GM19239 (cell line): ENCODE measurements around the gene APBA1.
"Not testable (repeated sequence)": the region's sequence is repeated elsewhere in the genome, so short reads cannot be mapped to it uniquely, and the experiment has no call there.

Experiments
- DNase-seq: peaks from one replicate; pipeline ENCODE4 v3.0.0; 2011; ENCODE audit warnings: low spot score; ENCODE audit not compliant: insufficient read length
- FAIRE-seq: peaks from 2 replicates; lab custom pipeline; 2011; peaks lifted over from hg19 to GRCh38; lab: Jason Lieb, UNC

APBA1 gene

GRCh38 chr9:69428017-69428785 is 244.0 kb downstream of the APBA1 start:
- FAIRE-seq (no peak), DNase-seq (no peak)

- FAIRE-seq (no peak), DNase-seq (no peak)
Measured at GRCh38 chr9:69427286-69427685, 244.9 kb downstream of the APBA1 start.

- FAIRE-seq: no peak
- no peak for DNase-seq
Measured at GRCh38 chr9:69425136-69425801, 246.9 kb downstream of the APBA1 start.

GRCh38 chr9:69421908-69422801 is 250.0 kb downstream of the APBA1 start:
- DNase-seq: peak; percentile 71
- FAIRE-seq: peak; percentile 52

GRCh38 chr9:69420611-69421270 is 251.4 kb downstream of the APBA1 start:
- DNase-seq: no peak
- no peak for FAIRE-seq

- FAIRE-seq (no peak), DNase-seq (no peak)
Measured at GRCh38 chr9:69412741-69413150, 259.4 kb downstream of the APBA1 start.

GRCh38 chr9:69411931-69412740 is 260.0 kb downstream of the APBA1 start:
- FAIRE-seq: no peak
- no peak for DNase-seq

- DNase-seq: no peak
- FAIRE-seq: no peak
Measured at GRCh38 chr9:69411246-69411645, 260.9 kb downstream of the APBA1 start.

- DNase-seq, FAIRE-seq: not testable (repeated sequence)
Measured at GRCh38 chr9:69409936-69410335, 262.2 kb downstream of the APBA1 start.

GRCh38 chr9:69400470-69400869 is 271.7 kb downstream of the APBA1 start:
- FAIRE-seq: no peak

GRCh38 chr9:69397384-69398214 is 274.6 kb downstream of the APBA1 start:
- FAIRE-seq (no peak), DNase-seq (no peak)

More at GRCh38 chr9:69400470-69400869, 271.7 kb downstream of the APBA1 start:
- DNase-seq: no peak

GRCh38 chr9:69396759-69397158 is 275.4 kb downstream of the APBA1 start:
- DNase-seq (no peak), FAIRE-seq (no peak)

GRCh38 chr9:69395718-69396117 is 276.5 kb downstream of the APBA1 start:
- no peak for FAIRE-seq
- DNase-seq: no peak

- FAIRE-seq (no peak), DNase-seq (no peak)
Measured at GRCh38 chr9:69393425-69393824, 278.7 kb downstream of the APBA1 start.

GRCh38 chr9:69392826-69393225 is 279.3 kb downstream of the APBA1 start:
- FAIRE-seq (no peak), DNase-seq (no peak)

GRCh38 chr9:69391946-69392345 is 280.2 kb downstream of the APBA1 start:
- DNase-seq: no peak
- FAIRE-seq: no peak

GRCh38 chr9:69391487-69391886 is 280.7 kb downstream of the APBA1 start:
- no peak for FAIRE-seq

GRCh38 chr9:69389437-69389995 is 282.7 kb downstream of the APBA1 start:
- no peak for DNase-seq
- FAIRE-seq: no peak

More at GRCh38 chr9:69391487-69391886, 280.7 kb downstream of the APBA1 start:
- no peak for DNase-seq
